ENCODE results near the gene TMEM87B.

DNA sequence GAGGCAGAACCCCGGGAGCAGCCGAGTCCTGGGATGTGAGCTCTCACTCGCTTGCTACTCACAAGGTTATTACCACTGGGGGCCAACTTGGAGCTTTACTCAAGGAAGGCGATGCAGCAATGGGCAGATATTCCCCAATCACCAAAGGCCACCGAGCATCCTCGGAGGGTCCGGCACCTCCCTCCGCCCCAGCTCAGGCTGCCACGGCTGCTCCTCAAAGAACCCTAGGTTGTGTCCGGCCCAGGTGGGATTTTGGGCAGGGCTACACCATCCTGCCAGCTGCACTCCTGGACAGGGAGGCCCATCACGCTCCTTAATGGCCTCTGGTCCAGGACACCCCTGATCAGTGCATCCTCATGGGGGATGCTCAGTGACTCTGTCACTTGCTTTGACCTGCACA is 107.9 kb downstream of the TMEM87B start:
- TF ChIP-seq, protein P1, sequence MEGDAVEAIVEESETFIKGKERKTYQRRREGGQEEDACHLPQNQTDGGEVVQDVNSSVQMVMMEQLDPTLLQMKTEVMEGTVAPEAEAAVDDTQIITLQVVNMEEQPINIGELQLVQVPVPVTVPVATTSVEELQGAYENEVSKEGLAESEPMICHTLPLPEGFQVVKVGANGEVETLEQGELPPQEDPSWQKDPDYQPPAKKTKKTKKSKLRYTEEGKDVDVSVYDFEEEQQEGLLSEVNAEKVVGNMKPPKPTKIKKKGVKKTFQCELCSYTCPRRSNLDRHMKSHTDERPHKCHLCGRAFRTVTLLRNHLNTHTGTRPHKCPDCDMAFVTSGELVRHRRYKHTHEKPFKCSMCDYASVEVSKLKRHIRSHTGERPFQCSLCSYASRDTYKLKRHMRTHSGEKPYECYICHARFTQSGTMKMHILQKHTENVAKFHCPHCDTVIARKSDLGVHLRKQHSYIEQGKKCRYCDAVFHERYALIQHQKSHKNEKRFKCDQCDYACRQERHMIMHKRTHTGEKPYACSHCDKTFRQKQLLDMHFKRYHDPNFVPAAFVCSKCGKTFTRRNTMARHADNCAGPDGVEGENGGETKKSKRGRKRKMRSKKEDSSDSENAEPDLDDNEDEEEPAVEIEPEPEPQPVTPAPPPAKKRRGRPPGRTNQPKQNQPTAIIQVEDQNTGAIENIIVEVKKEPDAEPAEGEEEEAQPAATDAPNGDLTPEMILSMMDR (IDR thresholded peaks at IDR 0.05) = no peak
- no peak for TF ChIP-seq POLR2A (IDR thresholded peaks at IDR 0.05)

Data from heart left ventricle (tissue), 13 donors.